GM06990 (cell line): ENCODE data around the gene MED1.
A peak's percentile ranks its signal among the peaks of the same experiment; 100 is the strongest.
"Not testable (repeated sequence)": the region's sequence is repeated elsewhere in the genome, so short reads cannot be mapped to it uniquely, and the experiment has no call there.

Source experiments
- DNase-seq: peaks from one replicate; pipeline ENCODE4 v3.0.0-alpha.2; 2011; ENCODE audit not compliant: insufficient read length; ENCODE audit errors: extremely low read depth
- H3K27me3 ChIP-seq: replicated peaks from 2 replicates; pipeline ENCODE4 v1.6.0; 2011; ENCODE audit warnings: low read length; ENCODE audit not compliant: control insufficient read depth, insufficient read depth
- H3K36me3 ChIP-seq: 2 replicates; pipeline ENCODE4 v1.5.1; 2011; ENCODE audit warnings: low read length; ENCODE audit not compliant: control insufficient read depth, insufficient read depth
- H3K4me3 ChIP-seq: replicated peaks from 2 replicates; pipeline ENCODE4 v1.5.1; 2011; ENCODE audit warnings: low read depth, mild to moderate bottlenecking, control low read depth, low read length
- TF ChIP-seq, protein P1 (sequence below): IDR thresholded peaks from 2 replicates; pipeline ENCODE4 v1.5.1; 2011; ENCODE audit warnings: low read length, control low read depth, mild to moderate bottlenecking, inconsistent platforms; ENCODE audit not compliant: insufficient read depth, poor library complexity, severe bottlenecking

The MED1 gene, protein sequence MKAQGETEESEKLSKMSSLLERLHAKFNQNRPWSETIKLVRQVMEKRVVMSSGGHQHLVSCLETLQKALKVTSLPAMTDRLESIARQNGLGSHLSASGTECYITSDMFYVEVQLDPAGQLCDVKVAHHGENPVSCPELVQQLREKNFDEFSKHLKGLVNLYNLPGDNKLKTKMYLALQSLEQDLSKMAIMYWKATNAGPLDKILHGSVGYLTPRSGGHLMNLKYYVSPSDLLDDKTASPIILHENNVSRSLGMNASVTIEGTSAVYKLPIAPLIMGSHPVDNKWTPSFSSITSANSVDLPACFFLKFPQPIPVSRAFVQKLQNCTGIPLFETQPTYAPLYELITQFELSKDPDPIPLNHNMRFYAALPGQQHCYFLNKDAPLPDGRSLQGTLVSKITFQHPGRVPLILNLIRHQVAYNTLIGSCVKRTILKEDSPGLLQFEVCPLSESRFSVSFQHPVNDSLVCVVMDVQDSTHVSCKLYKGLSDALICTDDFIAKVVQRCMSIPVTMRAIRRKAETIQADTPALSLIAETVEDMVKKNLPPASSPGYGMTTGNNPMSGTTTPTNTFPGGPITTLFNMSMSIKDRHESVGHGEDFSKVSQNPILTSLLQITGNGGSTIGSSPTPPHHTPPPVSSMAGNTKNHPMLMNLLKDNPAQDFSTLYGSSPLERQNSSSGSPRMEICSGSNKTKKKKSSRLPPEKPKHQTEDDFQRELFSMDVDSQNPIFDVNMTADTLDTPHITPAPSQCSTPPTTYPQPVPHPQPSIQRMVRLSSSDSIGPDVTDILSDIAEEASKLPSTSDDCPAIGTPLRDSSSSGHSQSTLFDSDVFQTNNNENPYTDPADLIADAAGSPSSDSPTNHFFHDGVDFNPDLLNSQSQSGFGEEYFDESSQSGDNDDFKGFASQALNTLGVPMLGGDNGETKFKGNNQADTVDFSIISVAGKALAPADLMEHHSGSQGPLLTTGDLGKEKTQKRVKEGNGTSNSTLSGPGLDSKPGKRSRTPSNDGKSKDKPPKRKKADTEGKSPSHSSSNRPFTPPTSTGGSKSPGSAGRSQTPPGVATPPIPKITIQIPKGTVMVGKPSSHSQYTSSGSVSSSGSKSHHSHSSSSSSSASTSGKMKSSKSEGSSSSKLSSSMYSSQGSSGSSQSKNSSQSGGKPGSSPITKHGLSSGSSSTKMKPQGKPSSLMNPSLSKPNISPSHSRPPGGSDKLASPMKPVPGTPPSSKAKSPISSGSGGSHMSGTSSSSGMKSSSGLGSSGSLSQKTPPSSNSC (N-terminal part only)

GRCh38 chr17:39450847-39451581, at the start of gene MED1:
Gene MED1, minus strand, starts transcription at chr17:39451263. Its CDS starts 201 bp downstream, at chr17:39451062.
- H3K36me3 ChIP-seq, result peaks cover 2% of the 10 kb centered on the region; the same call in 1 of the 2 replicates
- TF ChIP-seq, protein P1, sequence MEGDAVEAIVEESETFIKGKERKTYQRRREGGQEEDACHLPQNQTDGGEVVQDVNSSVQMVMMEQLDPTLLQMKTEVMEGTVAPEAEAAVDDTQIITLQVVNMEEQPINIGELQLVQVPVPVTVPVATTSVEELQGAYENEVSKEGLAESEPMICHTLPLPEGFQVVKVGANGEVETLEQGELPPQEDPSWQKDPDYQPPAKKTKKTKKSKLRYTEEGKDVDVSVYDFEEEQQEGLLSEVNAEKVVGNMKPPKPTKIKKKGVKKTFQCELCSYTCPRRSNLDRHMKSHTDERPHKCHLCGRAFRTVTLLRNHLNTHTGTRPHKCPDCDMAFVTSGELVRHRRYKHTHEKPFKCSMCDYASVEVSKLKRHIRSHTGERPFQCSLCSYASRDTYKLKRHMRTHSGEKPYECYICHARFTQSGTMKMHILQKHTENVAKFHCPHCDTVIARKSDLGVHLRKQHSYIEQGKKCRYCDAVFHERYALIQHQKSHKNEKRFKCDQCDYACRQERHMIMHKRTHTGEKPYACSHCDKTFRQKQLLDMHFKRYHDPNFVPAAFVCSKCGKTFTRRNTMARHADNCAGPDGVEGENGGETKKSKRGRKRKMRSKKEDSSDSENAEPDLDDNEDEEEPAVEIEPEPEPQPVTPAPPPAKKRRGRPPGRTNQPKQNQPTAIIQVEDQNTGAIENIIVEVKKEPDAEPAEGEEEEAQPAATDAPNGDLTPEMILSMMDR, result no peak
- no peaks in the 10 kb centered on the region for H3K27me3 ChIP-seq
- peak; percentile 90 for DNase-seq
- peak within 1 kb of the TSS; percentile 81 for H3K4me3 ChIP-seq

DNA sequence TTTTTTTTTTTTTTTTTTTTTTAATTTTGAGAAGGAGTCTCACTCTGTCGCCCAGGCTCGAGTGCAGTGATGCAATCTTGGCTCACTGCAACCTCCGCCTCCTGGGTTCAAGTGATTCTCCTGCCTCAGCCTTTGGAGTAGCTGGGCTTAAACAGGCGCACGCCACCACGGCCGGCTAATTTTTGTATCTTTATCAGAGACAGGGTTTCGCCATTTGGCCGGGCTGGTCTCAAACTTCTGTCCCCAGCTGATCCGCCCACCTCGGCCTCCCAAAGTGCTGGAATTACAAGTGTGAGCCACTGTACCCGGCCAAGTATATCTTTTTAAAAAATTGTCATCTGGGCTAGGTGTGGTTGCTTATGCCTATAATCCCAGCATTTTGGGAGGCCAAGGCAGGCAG, 45.9 kb upstream of the MED1 start:
- H3K36me3 ChIP-seq, result peaks cover 11% of the 10 kb centered on the region
- not testable (repeated sequence) for H3K4me3 ChIP-seq, DNase-seq, H3K27me3 ChIP-seq

DNA sequence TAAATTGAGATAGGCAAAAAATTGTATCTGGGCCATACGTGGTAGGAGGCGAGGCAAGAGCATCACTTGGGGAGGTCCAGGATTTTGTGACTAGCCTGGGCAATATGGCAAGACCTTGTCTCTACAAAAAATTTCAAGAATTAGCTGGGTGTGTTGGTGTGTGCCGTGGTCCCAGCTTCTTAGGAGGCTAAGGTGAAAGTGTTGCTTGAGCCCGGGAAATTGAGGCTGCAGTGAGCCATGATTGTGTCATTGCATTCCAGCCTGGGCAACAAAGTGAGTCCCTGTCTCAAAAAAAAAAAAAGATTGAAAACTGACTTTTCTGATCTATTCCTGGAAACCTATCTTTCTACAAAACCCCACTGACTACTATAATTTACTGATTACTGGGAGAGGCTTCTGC, 36.9 kb upstream of the MED1 start:
- H3K36me3 ChIP-seq, result peaks cover 4% of the 10 kb centered on the region
- TF ChIP-seq, protein P1, result no peak
- H3K4me3 ChIP-seq, result no peak overlapping the region

GRCh38 chr17:39487490-39487889, 36.4 kb upstream of the MED1 start:
- not testable (repeated sequence) for H3K36me3 ChIP-seq, H3K27me3 ChIP-seq, DNase-seq, H3K4me3 ChIP-seq

More for the DNA sequence above, 36.9 kb upstream of the MED1 start:
- no peaks in the 10 kb centered on the region for H3K27me3 ChIP-seq
- no peak for DNase-seq

- TF ChIP-seq, protein P1, result no peak
These were observed 35.2 kb upstream of the MED1 start for GRCh38 chr17:39486242-39486641.

DNA sequence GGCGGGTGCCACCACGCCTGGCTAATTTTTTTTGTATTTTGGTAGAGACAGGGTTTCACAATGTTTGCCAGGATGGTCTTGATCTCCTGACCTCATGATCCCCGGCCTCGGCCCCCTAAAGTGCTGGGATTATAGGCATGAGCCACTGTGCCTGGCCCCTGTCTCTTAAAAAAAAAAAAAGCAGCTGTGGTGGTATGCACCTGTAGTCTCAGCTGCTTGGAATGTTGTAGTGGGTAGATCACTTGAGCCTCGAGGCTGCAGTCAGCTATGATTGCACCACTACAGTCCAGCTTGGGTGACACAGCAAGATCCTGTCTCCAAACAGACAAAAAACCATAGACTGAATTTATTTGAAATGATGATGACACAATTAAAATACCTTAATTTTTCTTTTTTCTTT, 34.5 kb upstream of the MED1 start:
- DNase-seq, result no peak
- no peak overlapping the region for H3K4me3 ChIP-seq
- TF ChIP-seq, protein P1, result no peak
- peaks cover 5% of the 10 kb centered on the region for H3K36me3 ChIP-seq
- no peaks in the 10 kb centered on the region for H3K27me3 ChIP-seq

More at GRCh38 chr17:39486242-39486641, 35.2 kb upstream of the MED1 start:
- Histone ChIP-seq H3K36me3 (peaks cover 5% of the 10 kb centered on the region), H3K27me3 (no peaks in the 10 kb centered on the region), H3K4me3 (no peak overlapping the region)
- DNase-seq, result no peak
